Measurements from ENCODE around the gene KCNK5. TPM values are rescaled to one million over a fixed set of nuclear protein-coding genes. Genes with fewer than 3 reads are reported as not detected.

The KCNK5 gene
- total RNA-seq, 4 donors from 2014 or later: 1.0 to 4.8 (median 2.0) TPM

GRCh38 chr6:39213195-39213920, 15.9 kb downstream of the KCNK5 start:
- no peaks in the 10 kb centered on the region for H3K36me3 ChIP-seq
- DNase-seq: no peak
- H3K27ac ChIP-seq: no peak overlapping the region
- H3K9me3 ChIP-seq: no peaks in the 10 kb centered on the region
- no peaks in the 10 kb centered on the region for H3K27me3 ChIP-seq
- no peaks in the 10 kb centered on the region for H3K4me1 ChIP-seq
- TF ChIP-seq CTCF (IDR thresholded peaks at IDR 0.05) (no peak), POLR2A (IDR thresholded peaks at IDR 0.05) (no peak)
- intact Hi-C loops (cut with DNase I; ENCODE audit: low total_unique reads): no loop called here
- no peak overlapping the region for H3K4me3 ChIP-seq

- Histone ChIP-seq H3K36me3 (no peaks in the 10 kb centered on the region), H3K27ac (no peak overlapping the region), H3K27me3 (no peaks in the 10 kb centered on the region), H3K4me3 (no peak overlapping the region), H3K9me3 (no peaks in the 10 kb centered on the region), H3K4me1 (no peaks in the 10 kb centered on the region)
- intact Hi-C loops (cut with DNase I; ENCODE audit: low total_unique reads): no loop called here
- no peak for TF ChIP-seq CTCF (IDR thresholded peaks at IDR 0.05)
- no peak for TF ChIP-seq POLR2A (IDR thresholded peaks at IDR 0.05)
- no peak for DNase-seq
These were observed 18.1 kb downstream of the KCNK5 start for GRCh38 chr6:39211183-39211582.

- DNase-seq: no peak
- Histone ChIP-seq H3K4me1 (no peaks in the 10 kb centered on the region), H3K27me3 (no peaks in the 10 kb centered on the region), H3K4me3 (no peak overlapping the region), H3K27ac (no peak overlapping the region), H3K36me3 (no peaks in the 10 kb centered on the region), H3K9me3 (no peaks in the 10 kb centered on the region)
- TF ChIP-seq POLR2A (IDR thresholded peaks at IDR 0.05) (no peak), CTCF (IDR thresholded peaks at IDR 0.05) (no peak)
- intact Hi-C loops (cut with DNase I; ENCODE audit: low total_unique reads): no loop called here
These were observed 18.8 kb downstream of the KCNK5 start for GRCh38 chr6:39210450-39210849.

- Histone ChIP-seq H3K27me3 (no peaks in the 10 kb centered on the region), H3K4me3 (no peak overlapping the region), H3K36me3 (no peaks in the 10 kb centered on the region), H3K4me1 (no peaks in the 10 kb centered on the region), H3K9me3 (no peaks in the 10 kb centered on the region), H3K27ac (no peak overlapping the region)
- intact Hi-C loops (cut with DNase I; ENCODE audit: low total_unique reads): no loop called here
- no peak for TF ChIP-seq CTCF (IDR thresholded peaks at IDR 0.05)
- TF ChIP-seq POLR2A (IDR thresholded peaks at IDR 0.05): no peak
- DNase-seq: no peak
These were observed 19.4 kb downstream of the KCNK5 start for GRCh38 chr6:39209911-39210310.

- TF ChIP-seq CTCF (IDR thresholded peaks at IDR 0.05): no peak
- no peak for TF ChIP-seq POLR2A (IDR thresholded peaks at IDR 0.05)
- Histone ChIP-seq H3K4me3 (no peak overlapping the region), H3K9me3 (no peaks in the 10 kb centered on the region), H3K27ac (no peak overlapping the region), H3K36me3 (no peaks in the 10 kb centered on the region), H3K27me3 (no peaks in the 10 kb centered on the region), H3K4me1 (no peaks in the 10 kb centered on the region)
- no peak for DNase-seq
- intact Hi-C loops (cut with DNase I; ENCODE audit: low total_unique reads): no loop called here
These were observed 19.9 kb downstream of the KCNK5 start for GRCh38 chr6:39209360-39209811.

Measured in uterus (tissue), 4 donors.